IMR-90 (cell line): ENCODE results near the gene SRSF10. TPM values are rescaled to one million over a fixed set of nuclear protein-coding genes. Genes with fewer than 3 reads are reported as not detected.

Source experiments
- ATAC-seq: fragments of 200-7000 bp; cut with Tn5 transposase; 2 replicates; pipeline ENCODE4 v1.9.1; 2020; ENCODE audit warnings: low read depth, mild to moderate bottlenecking, moderate library complexity
- BruUV-seq: library from RNA; stranded (reverse); fragments of 400-500 nt; replicated peaks from 2 replicates; lab custom pipeline; 2021; lab: Mats Ljungman, UMichigan
- CTCF ChIA-PET: fragments of 300-600 bp; formaldehyde crosslinking; extraction: SDS; loops from one replicate; lab custom pipeline; 2021; ENCODE audit warnings: antibody characterized with exemption; lab: Yijun Ruan, JAX
- POLR2A ChIA-PET: fragments of 300-600 bp; sonication (Branson Sonifier 250); formaldehyde crosslinking; loops from one replicate; lab custom pipeline; 2022; ENCODE audit warnings: antibody characterized with exemption; ENCODE audit not compliant: unreplicated experiment; lab: Charles Lee
- DNase-seq: peaks from one replicate; pipeline ENCODE4 v3.0.0; 2013
- H2AFZ ChIP-seq: replicated peaks from 2 replicates; pipeline ENCODE3; 2013; ENCODE audit warnings: low read length, mild to moderate bottlenecking; ENCODE audit not compliant: poor library complexity
- H2AK5ac ChIP-seq: 2 replicates; pipeline ENCODE4 v1.6.1; 2013; ENCODE audit warnings: low read depth, low read length, inconsistent platforms
- H2AK9ac ChIP-seq: replicated peaks from 2 replicates; pipeline ENCODE3; 2013; ENCODE audit warnings: mild to moderate bottlenecking, low read depth, low read length, moderate library complexity; ENCODE audit not compliant: poor library complexity
- H2BK120ac ChIP-seq: 2 replicates; pipeline ENCODE4 v1.6.1; 2013; ENCODE audit warnings: low read depth, low read length, inconsistent platforms
- H2BK15ac ChIP-seq: 3 replicates; pipeline ENCODE4 v1.6.1; 2013; ENCODE audit warnings: low read depth, low read length, inconsistent platforms
- H2BK20ac ChIP-seq: 2 replicates; pipeline ENCODE4 v1.6.1; 2013; ENCODE audit warnings: low read depth, mild to moderate bottlenecking, inconsistent platforms, low read length, moderate library complexity
- H2BK5ac ChIP-seq: 2 replicates; pipeline ENCODE4 v1.6.1; 2013; ENCODE audit warnings: mild to moderate bottlenecking, low read depth, low read length, inconsistent platforms; ENCODE audit not compliant: poor library complexity, severe bottlenecking
- H3K14ac ChIP-seq: replicated peaks from 2 replicates; pipeline ENCODE4 v1.6.1; 2013; ENCODE audit warnings: low read depth, low read length, inconsistent platforms
- H3K18ac ChIP-seq: 2 replicates; pipeline ENCODE4 v1.6.1; 2013; ENCODE audit warnings: low read depth, low read length, control low read depth
- H3K23ac ChIP-seq: 2 replicates; pipeline ENCODE4 v1.6.1; 2013; ENCODE audit warnings: low read depth, low read length, inconsistent platforms
- H3K27ac ChIP-seq: 2 replicates; pipeline ENCODE4 v1.5.1; 2013; ENCODE audit warnings: mild to moderate bottlenecking, control low read depth, low read length; ENCODE audit not compliant: insufficient read depth
- H3K27me3 ChIP-seq: 2 replicates; pipeline ENCODE4 v1.6.1; 2013; ENCODE audit warnings: low read length; ENCODE audit not compliant: control insufficient read depth, insufficient read depth
- H3K36me3 ChIP-seq: 2 replicates; pipeline ENCODE4 v1.6.1; 2013; ENCODE audit warnings: low read length, mixed read lengths; ENCODE audit not compliant: control insufficient read depth, insufficient read depth
- H3K4ac ChIP-seq: 2 replicates; pipeline ENCODE4 v1.6.1; 2013; ENCODE audit warnings: low read depth, low read length, inconsistent platforms
- H3K4me1 ChIP-seq: 2 replicates; pipeline ENCODE4 v1.6.1; 2013; ENCODE audit warnings: low read length, mixed read lengths; ENCODE audit not compliant: control insufficient read depth, insufficient read depth
- H3K4me2 ChIP-seq: 2 replicates; pipeline ENCODE4 v1.6.1; 2013; ENCODE audit warnings: low read depth, mild to moderate bottlenecking, control low read depth, low read length, moderate library complexity
- H3K4me3 ChIP-seq: 2 replicates; pipeline ENCODE4 v1.5.1; 2013; ENCODE audit warnings: low read depth, mild to moderate bottlenecking, control low read depth, low read length, moderate library complexity; ENCODE audit not compliant: insufficient read depth
- H3K56ac ChIP-seq: 2 replicates; pipeline ENCODE4 v1.6.1; 2013; ENCODE audit warnings: low read length, inconsistent platforms; ENCODE audit not compliant: insufficient read depth; ENCODE audit errors: extremely low read depth
- H3K79me1 ChIP-seq, 2 experiments: 2 replicates each; pipeline ENCODE4 v1.6.1; 2013; ENCODE audit warnings: low read length in 2 of 2, inconsistent platforms in 1 of 2, low read depth in 1 of 2
- H3K9ac ChIP-seq: 2 replicates; pipeline ENCODE4 v1.6.1; 2013; ENCODE audit warnings: low read depth, low read length, control low read depth
- H3K9me1 ChIP-seq: 2 replicates; pipeline ENCODE4 v1.6.1; 2013; ENCODE audit warnings: low read length, inconsistent platforms; ENCODE audit not compliant: insufficient read depth
- H3K9me3 ChIP-seq: 2 replicates; pipeline ENCODE4 v1.6.1; 2013; ENCODE audit warnings: low read length; ENCODE audit not compliant: control insufficient read depth, insufficient read depth
- H4K20me1 ChIP-seq: 2 replicates; pipeline ENCODE4 v1.6.1; 2013; ENCODE audit warnings: low read length, inconsistent platforms; ENCODE audit not compliant: insufficient read depth
- H4K5ac ChIP-seq: 2 replicates; pipeline ENCODE4 v1.6.1; 2013; ENCODE audit warnings: mild to moderate bottlenecking, low read depth, low read length, control low read depth
- H4K8ac ChIP-seq, 2 experiments: 2 replicates each; pipeline ENCODE4 v1.6.1; 2013; ENCODE audit warnings: low read depth in 2 of 2, low read length in 2 of 2, control low read depth in 1 of 2, inconsistent platforms in 1 of 2
- H4K91ac ChIP-seq: 2 replicates; pipeline ENCODE4 v1.6.1; 2013; ENCODE audit warnings: low read depth, low read length, inconsistent platforms; ENCODE audit not compliant: insufficient read depth
- BHLHE40 ChIP-seq: fragments of 150-350 bp; IDR thresholded peaks from 2 replicates; pipeline ENCODE4 v1.6.1; 2016; ENCODE audit warnings: mild to moderate bottlenecking, low read depth, low read length
- CEBPB ChIP-seq: IDR thresholded peaks from 2 replicates; pipeline ENCODE4 v1.6.1; 2012; ENCODE audit warnings: low read depth, low read length, improper control_type of control experiment
- CHD1 ChIP-seq: IDR thresholded peaks from 2 replicates; pipeline ENCODE4 v1.6.1; 2012; ENCODE audit warnings: low read depth, low read length, improper control_type of control experiment
- FOS ChIP-seq: fragments of 150-350 bp; IDR thresholded peaks from 2 replicates; pipeline ENCODE4 v1.6.1; 2016; ENCODE audit warnings: low read depth, low read length
- MAFK ChIP-seq: IDR thresholded peaks from 2 replicates; pipeline ENCODE4 v1.6.1; 2012; ENCODE audit warnings: low read depth, low read length, improper control_type of control experiment
- MAZ ChIP-seq: IDR thresholded peaks from 2 replicates; pipeline ENCODE4 v1.6.1; 2012; ENCODE audit warnings: low read depth, mild to moderate bottlenecking, low read length, improper control_type of control experiment, moderate library complexity, borderline replicate concordance
- MXI1 ChIP-seq: IDR thresholded peaks from 2 replicates; pipeline ENCODE4 v1.6.1; 2012; ENCODE audit warnings: low read depth, mild to moderate bottlenecking, low read length, moderate library complexity, borderline replicate concordance
- NFE2L2 ChIP-seq: fragments of 150-350 bp; IDR thresholded peaks from 2 replicates; pipeline ENCODE4 v1.6.1; 2016; ENCODE audit warnings: low read depth, mild to moderate bottlenecking, low read length
- POLR2A ChIP-seq: IDR thresholded peaks from 2 replicates; pipeline ENCODE4 v1.6.1; 2012; ENCODE audit warnings: mild to moderate bottlenecking, low read depth, low read length
- RAD21 ChIP-seq: IDR thresholded peaks from 2 replicates; pipeline ENCODE4 v1.6.1; 2012; ENCODE audit warnings: low read length, improper control_type of control experiment
- RCOR1 ChIP-seq: IDR thresholded peaks from 2 replicates; pipeline ENCODE4 v1.6.1; 2012; ENCODE audit warnings: mild to moderate bottlenecking, low read length, improper control_type of control experiment; ENCODE audit not compliant: insufficient replicate concordance
- RFX5 ChIP-seq: IDR thresholded peaks from 2 replicates; pipeline ENCODE4 v1.8.0; 2012; ENCODE audit warnings: low read depth, mild to moderate bottlenecking, low read length, moderate library complexity
- SMC3 ChIP-seq: fragments of 150-350 bp; IDR thresholded peaks from 2 replicates; pipeline ENCODE4 v1.6.1; 2016; ENCODE audit warnings: low read depth, mild to moderate bottlenecking, antibody characterized with exemption, low read length, moderate library complexity
- WGBS, 2 experiments: methylation state at CpG; one replicate each; pipeline versions ENCODE4 v1.1.5 to v1.1.7; 2013; ENCODE audit warnings: missing lambda C conversion rate in 2 of 2; ENCODE audit not compliant: insufficient read length in 1 of 2; ENCODE audit errors: extremely low coverage in 2 of 2; 5-methylcytosine and 5-hydroxymethylcytosine counted together
- dilution Hi-C: fragments of 300-500 bp; cut with HindIII; formaldehyde crosslinking; loops from one replicate; pipeline ENCODE4 v1.14.3; 2018; ENCODE audit warnings: low sequenced_read_pairs; ENCODE audit not compliant: unreplicated experiment
- in situ Hi-C: fragments of 300-500 bp; cut with MboI; formaldehyde crosslinking; loops from 3 replicates; pipeline ENCODE4 v1.14.3; 2019; ENCODE audit warnings: low sequenced_read_pairs, inconsistent platforms, mixed read lengths
- intact Hi-C: fragments of 100-400 bp; cut with micrococcal nuclease; formaldehyde crosslinking; loops from 2 replicates; pipeline ENCODE4 v1.10.0; 2022
- polyA plus RNA-seq, 3 experiments: library from polyadenylated mRNA; depleted of rRNA; stranded (reverse); fragments of >200 nt; gene quantifications; 2 replicates each; pipeline ENCODE4 v1.2.3, GENCODE V29; 2012; ENCODE audit warnings: low replicate concordance in 1 of 3
- total RNA-seq: library from RNA; depleted of rRNA; stranded (reverse); fragments of >200 nt; gene quantifications from 2 replicates; pipeline ENCODE4 v1.2.3, GENCODE V29; 2012
- TF ChIP-seq, protein P1 (sequence below): fragments of 150-350 bp; IDR thresholded peaks from 2 replicates; pipeline ENCODE4 v1.6.1; 2017; ENCODE audit warnings: mild to moderate bottlenecking, antibody characterized with exemption, low read length, low read depth
- TF ChIP-seq, protein P2 (sequence below): conservative IDR thresholded peaks from 2 replicates; pipeline ENCODE4 v1.5.1; 2012; ENCODE audit warnings: mild to moderate bottlenecking, low read depth, low read length, improper control_type of control experiment
- TF ChIP-seq, protein P3 (sequence below): fragments of 150-350 bp; IDR thresholded peaks from 2 replicates; pipeline ENCODE4 v1.6.1; 2016; ENCODE audit warnings: low read depth, mild to moderate bottlenecking, low read length, moderate library complexity, borderline replicate concordance

The SRSF10 gene
- total and polyA plus RNA-seq, 2 of the 4 experiments (the other 2 are of a cell fraction) = 90.1 to 110 TPM

DNA sequence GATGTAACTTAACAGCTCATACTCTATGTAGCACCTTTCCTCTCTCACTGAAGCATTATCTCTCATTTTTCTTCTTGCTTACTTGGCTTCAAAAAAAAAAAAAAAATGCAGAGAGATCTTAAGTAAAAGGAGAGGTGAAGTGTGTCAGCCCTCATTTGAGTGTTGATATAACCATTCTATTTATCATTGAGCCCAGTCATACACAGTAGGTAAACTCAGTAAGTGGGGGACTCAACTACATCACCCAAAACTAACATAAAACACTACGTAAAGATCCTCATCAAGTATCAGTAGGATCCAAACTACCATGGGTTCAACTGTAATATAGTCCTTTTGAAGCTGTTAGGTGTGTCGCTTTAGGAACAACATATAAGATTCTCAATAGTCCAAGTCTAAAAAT lies 12.3 kb downstream of the SRSF10 start:
- intact Hi-C loops = no loop called here
- H3K4me2 ChIP-seq = no peak overlapping the region
- no peak overlapping the region for H3K27ac ChIP-seq
- no peak overlapping the region for H2BK20ac ChIP-seq
- ATAC-seq (no peak), DNase-seq (no peak)
- no peak overlapping the region for H4K5ac ChIP-seq
- in situ Hi-C loops = no loop called here
- no peak overlapping the region for H3K9ac ChIP-seq
- H3K4me1 ChIP-seq = peaks cover 2% of the 10 kb centered on the region
- no peak overlapping the region for H3K56ac ChIP-seq
- peaks cover 13 to 23% of the 10 kb centered on the region in 2 experiments; a peak in 3 of 4 replicates for H3K79me1 ChIP-seq
- H3K18ac ChIP-seq = no peak overlapping the region
- H2AK5ac ChIP-seq = no peak overlapping the region
- no peak overlapping the region for H2BK5ac ChIP-seq
- H2AFZ ChIP-seq = no peak overlapping the region
- CTCF ChIA-PET = interaction anchor here (1.1 kb wide), 1 partner anchor 60 kb away, joined by 5 read pairs; no protein-coding TSS in a partner anchor
- TF ChIP-seq RCOR1 (no peak), POLR2A (no peak), CHD1 (no peak), RAD21 (no peak), CEBPB (no peak), RFX5 (no peak), BHLHE40 (no peak), FOS (no peak), MAFK (no peak), SMC3 (no peak), NFE2L2 (no peak), MXI1 (no peak), MAZ (no peak)
- TF ChIP-seq, protein P1, sequence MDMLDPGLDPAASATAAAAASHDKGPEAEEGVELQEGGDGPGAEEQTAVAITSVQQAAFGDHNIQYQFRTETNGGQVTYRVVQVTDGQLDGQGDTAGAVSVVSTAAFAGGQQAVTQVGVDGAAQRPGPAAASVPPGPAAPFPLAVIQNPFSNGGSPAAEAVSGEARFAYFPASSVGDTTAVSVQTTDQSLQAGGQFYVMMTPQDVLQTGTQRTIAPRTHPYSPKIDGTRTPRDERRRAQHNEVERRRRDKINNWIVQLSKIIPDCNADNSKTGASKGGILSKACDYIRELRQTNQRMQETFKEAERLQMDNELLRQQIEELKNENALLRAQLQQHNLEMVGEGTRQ = no peak
- TF ChIP-seq, protein P2, sequence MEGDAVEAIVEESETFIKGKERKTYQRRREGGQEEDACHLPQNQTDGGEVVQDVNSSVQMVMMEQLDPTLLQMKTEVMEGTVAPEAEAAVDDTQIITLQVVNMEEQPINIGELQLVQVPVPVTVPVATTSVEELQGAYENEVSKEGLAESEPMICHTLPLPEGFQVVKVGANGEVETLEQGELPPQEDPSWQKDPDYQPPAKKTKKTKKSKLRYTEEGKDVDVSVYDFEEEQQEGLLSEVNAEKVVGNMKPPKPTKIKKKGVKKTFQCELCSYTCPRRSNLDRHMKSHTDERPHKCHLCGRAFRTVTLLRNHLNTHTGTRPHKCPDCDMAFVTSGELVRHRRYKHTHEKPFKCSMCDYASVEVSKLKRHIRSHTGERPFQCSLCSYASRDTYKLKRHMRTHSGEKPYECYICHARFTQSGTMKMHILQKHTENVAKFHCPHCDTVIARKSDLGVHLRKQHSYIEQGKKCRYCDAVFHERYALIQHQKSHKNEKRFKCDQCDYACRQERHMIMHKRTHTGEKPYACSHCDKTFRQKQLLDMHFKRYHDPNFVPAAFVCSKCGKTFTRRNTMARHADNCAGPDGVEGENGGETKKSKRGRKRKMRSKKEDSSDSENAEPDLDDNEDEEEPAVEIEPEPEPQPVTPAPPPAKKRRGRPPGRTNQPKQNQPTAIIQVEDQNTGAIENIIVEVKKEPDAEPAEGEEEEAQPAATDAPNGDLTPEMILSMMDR = no peak
- TF ChIP-seq, protein P3, sequence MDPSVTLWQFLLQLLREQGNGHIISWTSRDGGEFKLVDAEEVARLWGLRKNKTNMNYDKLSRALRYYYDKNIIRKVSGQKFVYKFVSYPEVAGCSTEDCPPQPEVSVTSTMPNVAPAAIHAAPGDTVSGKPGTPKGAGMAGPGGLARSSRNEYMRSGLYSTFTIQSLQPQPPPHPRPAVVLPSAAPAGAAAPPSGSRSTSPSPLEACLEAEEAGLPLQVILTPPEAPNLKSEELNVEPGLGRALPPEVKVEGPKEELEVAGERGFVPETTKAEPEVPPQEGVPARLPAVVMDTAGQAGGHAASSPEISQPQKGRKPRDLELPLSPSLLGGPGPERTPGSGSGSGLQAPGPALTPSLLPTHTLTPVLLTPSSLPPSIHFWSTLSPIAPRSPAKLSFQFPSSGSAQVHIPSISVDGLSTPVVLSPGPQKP = no peak
- H4K20me1 ChIP-seq = peaks cover 30% of the 10 kb centered on the region
- no peak overlapping the region for H3K14ac ChIP-seq
- H3K4me3 ChIP-seq = no peak overlapping the region
- no TSS peak for BruUV-seq
- no peak overlapping the region for H4K8ac ChIP-seq
- no CpG with 5 or more reads among the region's 2 CpGs for WGBS, 2 experiments
- H3K4ac ChIP-seq = no peak overlapping the region
- H3K9me3 ChIP-seq = no peaks in the 10 kb centered on the region
- H2BK15ac ChIP-seq = no peak overlapping the region
- H3K36me3 ChIP-seq = peaks cover 18% of the 10 kb centered on the region
- H3K23ac ChIP-seq = no peak overlapping the region
- H2BK120ac ChIP-seq = no peak overlapping the region
- H4K91ac ChIP-seq = no peak overlapping the region
- H3K27me3 ChIP-seq = no peaks in the 10 kb centered on the region
- dilution Hi-C loops = no loop called here
- no peak overlapping the region for H2AK9ac ChIP-seq
- no peaks in the 10 kb centered on the region for H3K9me1 ChIP-seq
- POLR2A ChIA-PET = no interaction called here
